ENCODE results near the gene SPATA9. TPM values are rescaled to one million over a fixed set of nuclear protein-coding genes. Genes with fewer than 3 reads are reported as not detected.

SPATA9 gene
- total and polyA plus RNA-seq, 2 of the 8 experiments (the other 6 are each of a cell fraction or from before 2014, with no cell fraction given): not detected

DNA sequence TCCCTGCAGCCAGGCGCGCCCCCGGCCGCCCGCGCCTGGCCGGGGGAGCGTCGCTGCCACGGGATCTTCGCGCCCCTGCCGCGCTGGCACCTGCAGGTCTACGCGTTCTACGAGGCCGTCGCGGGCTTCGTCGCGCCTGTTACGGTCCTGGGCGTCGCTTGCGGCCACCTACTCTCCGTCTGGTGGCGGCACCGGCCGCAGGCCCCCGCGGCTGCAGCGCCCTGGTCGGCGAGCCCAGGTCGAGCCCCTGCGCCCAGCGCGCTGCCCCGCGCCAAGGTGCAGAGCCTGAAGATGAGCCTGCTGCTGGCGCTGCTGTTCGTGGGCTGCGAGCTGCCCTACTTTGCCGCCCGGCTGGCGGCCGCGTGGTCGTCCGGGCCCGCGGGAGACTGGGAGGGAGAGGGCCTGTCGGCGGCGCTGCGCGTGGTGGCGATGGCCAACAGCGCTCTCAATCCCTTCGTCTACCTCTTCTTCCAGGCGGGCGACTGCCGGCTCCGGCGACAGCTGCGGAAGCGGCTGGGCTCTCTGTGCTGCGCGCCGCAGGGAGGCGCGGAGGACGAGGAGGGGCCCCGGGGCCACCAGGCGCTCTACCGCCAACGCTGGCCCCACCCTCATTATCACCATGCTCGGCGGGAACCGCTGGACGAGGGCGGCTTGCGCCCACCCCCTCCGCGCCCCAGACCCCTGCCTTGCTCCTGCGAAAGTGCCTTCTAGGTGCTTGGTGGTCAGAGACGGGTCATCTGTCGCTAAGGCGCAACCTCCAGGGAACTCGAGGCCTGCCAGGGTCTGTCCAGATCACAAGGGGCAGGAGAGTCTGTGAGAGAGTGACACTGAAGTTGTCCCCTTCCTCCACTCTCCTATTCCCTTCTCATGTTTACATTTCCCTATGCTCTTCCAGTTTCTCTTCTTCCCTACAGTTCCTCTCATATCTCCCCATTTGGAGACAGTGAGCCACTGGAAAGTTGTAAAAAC is 61.6 kb downstream of the SPATA9 start (continued):
- TF ChIP-seq ZNF274 (IDR thresholded peaks at IDR 0.05; ENCODE audit: borderline replicate concordance, extremely low read depth, low read length) (no peak), SUZ12 (IDR thresholded peaks at IDR 0.05; ENCODE audit: low read length) (peak; percentile 50; the same call in 1 of the 2 replicates), KDM4A (IDR thresholded peaks at IDR 0.05; ENCODE audit: low read depth, low read length, severe bottlenecking) (peak; percentile 97), CREB1 (IDR thresholded peaks at IDR 0.05) (peak; percentile 61), RBBP5 (IDR thresholded peaks at IDR 0.05; ENCODE audit: borderline replicate concordance, low read depth, low read length) (no peak; the same call in 1 of the 2 replicates), RNF2 (IDR thresholded peaks at IDR 0.05; ENCODE audit: borderline replicate concordance, low read depth, low read length, missing control alignments, poor library complexity, severe bottlenecking) (peak; percentile 59)
